GM21723 (cell line): Measurements from ENCODE around the gene TMEM38B.
"Not testable (repeated sequence)": the region's sequence is repeated elsewhere in the genome, so short reads cannot be mapped to it uniquely, and the experiment has no call there.

ENCODE experiments used
- ATAC-seq: cut with Tn5 transposase; IDR thresholded peaks from one replicate; pipeline ENCODE4 v1.9.1; 2021; ENCODE audit warnings: mild to moderate bottlenecking, moderate library complexity; ENCODE audit not compliant: unreplicated experiment

Gene TMEM38B

GRCh38 chr9:105714020-105714331, 19.6 kb downstream of the TMEM38B start:
- ATAC-seq, result no peak

GRCh38 chr9:105716146-105716545, 21.8 kb downstream of the TMEM38B start:
- no peak for ATAC-seq

GRCh38 chr9:105722099-105722498, 27.8 kb downstream of the TMEM38B start:
- no peak for ATAC-seq

- no peak for ATAC-seq
These were observed 31.0 kb downstream of the TMEM38B start for GRCh38 chr9:105725370-105725769.

GRCh38 chr9:105728230-105728629, 33.9 kb downstream of the TMEM38B start:
- ATAC-seq, result not testable (repeated sequence)

GRCh38 chr9:105731420-105731819, 37.1 kb downstream of the TMEM38B start:
- not testable (repeated sequence) for ATAC-seq

- ATAC-seq, result no peak
These were observed 41.0 kb downstream of the TMEM38B start for GRCh38 chr9:105735366-105735765.

GRCh38 chr9:105737205-105737604, 42.9 kb downstream of the TMEM38B start:
- ATAC-seq, result no peak

- ATAC-seq, result no peak
These were observed 47.7 kb downstream of the TMEM38B start for GRCh38 chr9:105742088-105742487.

- not testable (repeated sequence) for ATAC-seq
These were observed 53.0 kb downstream of the TMEM38B start for GRCh38 chr9:105747325-105747724.

GRCh38 chr9:105751761-105752160, 57.4 kb downstream of the TMEM38B start:
- no peak for ATAC-seq

GRCh38 chr9:105757496-105758251, 63.3 kb downstream of the TMEM38B start:
- no peak for ATAC-seq

- no peak for ATAC-seq
These were observed 65.7 kb downstream of the TMEM38B start for GRCh38 chr9:105760053-105760452.

GRCh38 chr9:105782561-105783494, 88.5 kb downstream of the TMEM38B start:
- ATAC-seq, result not testable (repeated sequence)

- ATAC-seq, result not testable (repeated sequence)
These were observed 89.1 kb downstream of the TMEM38B start for GRCh38 chr9:105783495-105783872.

- not testable (repeated sequence) for ATAC-seq
These were observed 92.5 kb downstream of the TMEM38B start for GRCh38 chr9:105786796-105787195.

GRCh38 chr9:105816202-105816744, 121.9 kb downstream of the TMEM38B start:
- no peak for ATAC-seq

- ATAC-seq, result no peak
These were observed 122.6 kb downstream of the TMEM38B start for GRCh38 chr9:105816981-105817380.

GRCh38 chr9:105818903-105819302, 124.6 kb downstream of the TMEM38B start:
- ATAC-seq, result no peak

GRCh38 chr9:105822814-105823213, 128.5 kb downstream of the TMEM38B start:
- no peak for ATAC-seq
